Measurements from ENCODE around the gene ASTL.

Gene ASTL

DNA sequence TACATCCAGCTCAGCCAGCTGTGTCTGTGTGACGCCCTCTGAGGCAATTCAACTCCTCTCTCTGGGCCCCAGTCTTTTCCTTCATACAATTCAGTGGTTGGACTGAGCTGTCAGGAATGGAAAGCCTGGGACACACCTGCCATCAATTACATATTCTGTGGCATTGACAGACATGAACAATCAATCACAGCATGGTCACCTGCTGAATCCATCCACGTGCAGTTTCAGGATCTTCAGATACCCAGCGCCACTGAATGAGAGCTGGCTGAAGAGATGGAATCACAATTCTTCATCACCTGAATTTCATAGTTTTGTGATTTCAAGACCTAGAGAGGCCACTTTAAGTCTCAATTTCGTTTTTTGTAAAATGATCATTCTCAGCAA, 27.1 kb downstream of the ASTL start:
- DNase-seq = no peak

- no peak for DNase-seq
These were observed 27.6 kb downstream of the ASTL start for GRCh38 chr2:96110621-96111256.

DNA sequence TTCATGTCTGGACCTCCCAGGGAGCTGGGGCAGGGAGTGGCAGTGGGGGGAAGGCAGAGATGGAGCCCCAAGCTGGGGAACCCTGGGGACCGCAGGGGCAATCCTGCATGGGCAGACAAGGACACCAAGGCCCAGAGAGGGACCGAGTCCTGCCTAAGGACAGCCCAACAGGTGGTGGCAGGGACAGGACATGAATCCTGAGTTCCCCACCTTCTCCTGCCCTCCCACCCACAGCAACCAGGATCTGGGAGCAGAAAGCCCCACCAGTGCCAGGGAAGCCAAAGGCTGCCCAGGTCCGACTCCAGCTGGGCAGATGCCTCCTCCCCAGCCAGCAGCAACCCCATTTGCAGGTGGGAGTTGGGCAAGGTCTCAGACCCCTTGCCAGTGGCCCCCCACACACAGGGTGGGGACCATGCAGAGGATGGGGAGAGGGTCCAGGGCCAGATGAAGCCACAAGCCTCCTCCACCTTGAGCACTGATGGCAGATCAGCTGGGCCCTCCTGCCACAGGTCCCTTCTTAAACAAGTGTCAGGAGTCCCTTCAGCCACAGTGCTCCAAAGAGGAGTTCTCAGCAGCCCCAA, 28.3 kb downstream of the ASTL start:
- no peak for DNase-seq

GRCh38 chr2:96109361-96109680, 29.0 kb downstream of the ASTL start:
- DNase-seq = no peak

DNA sequence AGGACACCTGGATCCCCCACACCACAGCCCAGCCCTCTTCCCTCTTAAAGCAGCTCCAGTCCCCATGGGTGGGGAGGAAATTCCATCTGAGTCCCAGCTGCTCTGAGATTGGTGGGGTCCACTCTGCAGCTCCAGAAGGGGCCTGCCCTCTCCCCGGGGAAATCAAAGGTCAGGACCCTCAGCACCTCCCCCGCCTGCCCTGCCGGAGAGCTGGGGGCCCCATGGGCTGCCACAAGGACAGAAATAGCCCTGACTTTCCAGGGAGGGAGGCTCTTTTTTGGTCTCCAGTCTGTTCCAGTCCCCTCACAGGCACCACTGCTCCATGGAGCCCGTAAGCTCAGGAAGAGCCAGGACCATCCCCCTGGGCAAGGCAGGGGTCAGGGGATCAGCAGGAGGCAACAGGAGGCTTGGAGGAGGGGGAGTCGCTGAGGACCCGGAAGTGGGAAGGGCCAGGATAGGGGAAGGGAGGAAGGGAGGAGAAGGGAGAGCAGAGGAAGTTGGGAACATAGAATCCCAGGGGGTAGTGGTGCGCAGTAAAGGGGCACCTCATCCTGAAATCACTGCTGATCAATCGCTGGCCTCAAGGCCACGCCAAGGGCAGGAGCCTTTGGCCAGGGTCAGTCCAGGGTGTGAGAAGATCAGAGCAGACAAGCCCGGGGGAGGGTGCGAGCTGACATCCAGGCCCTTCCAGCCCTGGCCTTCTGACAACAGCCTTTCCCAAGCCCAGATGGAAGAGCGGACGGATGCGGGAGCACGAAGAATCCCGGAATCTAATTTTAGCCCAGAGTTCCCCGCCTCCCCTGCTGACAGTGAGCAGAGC, 29.6 kb downstream of the ASTL start:
- DNase-seq = no peak

- no peak for DNase-seq
These were observed 30.2 kb downstream of the ASTL start for GRCh38 chr2:96108151-96108540.

GRCh38 chr2:96107708-96108065, 30.6 kb downstream of the ASTL start:
- DNase-seq = no peak

DNA sequence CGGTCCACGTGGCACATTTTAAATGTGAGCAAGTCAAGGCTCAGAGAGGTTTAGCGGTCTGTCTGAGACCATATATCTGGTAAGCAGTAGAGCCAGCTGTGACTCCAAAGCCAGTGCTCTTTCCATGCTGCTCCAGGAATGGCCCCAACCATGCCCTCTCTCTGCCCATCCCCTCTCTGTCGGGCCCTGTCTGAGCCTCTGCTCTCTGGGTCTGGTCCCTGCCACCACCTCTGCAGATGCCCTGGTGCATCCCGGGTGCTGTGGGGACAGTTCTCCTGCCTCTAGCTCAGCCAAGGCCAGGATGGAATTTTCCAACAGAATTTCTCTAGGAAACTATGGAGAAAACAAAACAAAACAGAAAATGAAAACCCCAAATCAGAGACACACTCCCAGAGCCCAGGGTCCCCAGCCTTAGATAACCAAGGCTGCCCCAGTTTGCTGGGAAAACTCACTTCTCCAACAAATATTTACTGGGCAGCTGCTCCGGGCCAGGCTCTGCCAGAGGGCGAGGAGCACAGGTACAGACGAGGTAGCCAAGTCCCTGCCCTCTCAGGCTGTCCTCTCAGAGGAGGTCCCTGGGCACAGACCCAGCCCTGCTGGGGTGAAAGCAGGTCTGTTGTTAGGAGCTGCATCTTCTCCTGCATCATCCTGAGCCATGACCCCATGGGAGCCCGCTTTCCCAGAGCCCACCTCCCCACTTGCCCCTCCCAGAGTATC, 31.2 kb downstream of the ASTL start:
- no peak for DNase-seq

- no peak for DNase-seq
These were observed 32.1 kb downstream of the ASTL start for GRCh38 chr2:96105994-96106715.

GRCh38 chr2:96105152-96105915, 33.0 kb downstream of the ASTL start:
- no peak for DNase-seq

- DNase-seq = no peak
These were observed 33.8 kb downstream of the ASTL start for GRCh38 chr2:96104487-96104861.

DNA sequence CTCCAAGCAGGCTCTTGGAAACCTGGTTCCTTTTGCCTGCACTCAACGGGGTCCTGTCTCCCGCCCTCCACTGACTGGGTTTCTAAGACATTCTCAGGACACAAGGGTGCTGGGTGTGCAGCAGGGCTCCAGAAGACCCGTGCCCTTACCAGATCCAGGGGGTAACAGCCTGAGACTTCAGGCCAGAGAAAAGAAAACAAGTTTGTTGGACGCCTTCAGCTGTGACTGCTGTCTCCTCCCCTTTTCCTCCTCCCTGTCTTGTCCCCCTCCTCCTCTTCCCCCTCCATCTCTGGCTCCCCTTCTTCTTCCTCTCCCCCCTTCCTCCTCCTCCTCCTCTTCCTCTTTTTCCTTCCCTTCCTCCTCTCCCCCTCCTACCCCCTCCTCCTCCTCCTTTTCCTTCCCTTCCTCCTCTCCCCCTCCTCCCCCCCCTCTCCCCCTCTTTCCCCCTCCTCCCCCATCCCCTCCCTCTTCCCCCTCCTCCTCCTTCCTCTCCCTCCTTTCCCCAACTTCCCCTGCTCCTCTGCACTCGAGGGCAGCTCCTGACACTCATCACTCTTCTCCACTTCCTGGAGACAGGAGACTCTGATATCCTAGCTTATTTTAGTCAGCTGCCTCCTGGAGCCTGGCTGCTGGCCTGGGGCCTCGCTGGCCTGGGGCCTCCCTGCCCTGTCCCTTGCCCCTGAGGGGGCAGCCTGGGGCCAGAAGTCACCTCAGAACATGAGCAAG, 34.4 kb downstream of the ASTL start:
- DNase-seq = no peak

GRCh38 chr2:96103187-96103601, 35.1 kb downstream of the ASTL start:
- no peak for DNase-seq

DNA sequence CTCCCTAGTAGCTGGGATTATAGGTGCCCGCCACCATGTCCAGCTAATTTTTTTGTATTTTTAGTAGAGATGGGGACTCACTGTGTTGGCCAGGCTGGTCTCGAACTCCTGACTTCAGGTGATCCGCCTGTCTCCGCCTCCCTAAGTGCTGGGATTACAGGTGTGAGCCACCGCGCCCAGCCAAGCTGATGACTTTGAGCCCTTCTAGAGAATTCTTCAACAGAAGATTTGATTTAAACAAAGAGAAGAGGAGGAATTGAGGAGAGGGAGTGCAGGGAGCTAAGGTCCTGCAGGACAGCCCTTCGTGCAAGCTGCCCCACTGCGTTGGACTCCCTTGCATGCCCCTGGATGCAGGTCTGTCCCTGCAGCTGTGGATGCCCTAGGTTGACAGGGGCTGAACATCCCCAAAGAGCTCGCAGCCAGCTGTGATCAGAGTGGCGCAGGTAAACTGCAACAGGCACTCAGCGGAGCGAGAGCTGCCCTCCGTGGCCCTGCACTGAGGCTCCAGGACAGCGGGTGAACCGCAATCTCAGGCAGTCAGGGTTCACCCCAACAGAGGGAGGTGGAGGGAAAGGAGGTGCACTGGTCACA, 35.6 kb downstream of the ASTL start:
- no peak for DNase-seq

DNA sequence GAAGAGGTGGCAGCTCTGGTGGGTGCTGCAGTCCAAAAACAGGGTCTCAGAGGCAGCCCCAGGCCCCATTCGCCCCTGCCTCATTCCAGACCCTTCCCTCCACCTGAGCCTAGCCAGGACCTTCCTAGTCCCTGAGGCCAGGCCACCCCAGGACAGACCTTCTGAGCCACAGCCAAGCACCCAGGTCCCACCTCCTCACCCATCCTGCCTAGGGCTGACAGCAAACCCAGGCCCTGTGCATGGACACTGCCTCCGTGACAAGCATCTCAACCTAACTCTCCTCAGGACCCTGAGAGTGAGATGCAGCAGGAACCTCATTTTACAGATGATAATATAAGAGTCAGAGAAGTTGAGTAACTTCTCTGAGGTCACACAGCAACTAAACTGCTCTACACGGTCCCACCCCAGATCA, 37.4 kb downstream of the ASTL start:
- DNase-seq = no peak

DNA sequence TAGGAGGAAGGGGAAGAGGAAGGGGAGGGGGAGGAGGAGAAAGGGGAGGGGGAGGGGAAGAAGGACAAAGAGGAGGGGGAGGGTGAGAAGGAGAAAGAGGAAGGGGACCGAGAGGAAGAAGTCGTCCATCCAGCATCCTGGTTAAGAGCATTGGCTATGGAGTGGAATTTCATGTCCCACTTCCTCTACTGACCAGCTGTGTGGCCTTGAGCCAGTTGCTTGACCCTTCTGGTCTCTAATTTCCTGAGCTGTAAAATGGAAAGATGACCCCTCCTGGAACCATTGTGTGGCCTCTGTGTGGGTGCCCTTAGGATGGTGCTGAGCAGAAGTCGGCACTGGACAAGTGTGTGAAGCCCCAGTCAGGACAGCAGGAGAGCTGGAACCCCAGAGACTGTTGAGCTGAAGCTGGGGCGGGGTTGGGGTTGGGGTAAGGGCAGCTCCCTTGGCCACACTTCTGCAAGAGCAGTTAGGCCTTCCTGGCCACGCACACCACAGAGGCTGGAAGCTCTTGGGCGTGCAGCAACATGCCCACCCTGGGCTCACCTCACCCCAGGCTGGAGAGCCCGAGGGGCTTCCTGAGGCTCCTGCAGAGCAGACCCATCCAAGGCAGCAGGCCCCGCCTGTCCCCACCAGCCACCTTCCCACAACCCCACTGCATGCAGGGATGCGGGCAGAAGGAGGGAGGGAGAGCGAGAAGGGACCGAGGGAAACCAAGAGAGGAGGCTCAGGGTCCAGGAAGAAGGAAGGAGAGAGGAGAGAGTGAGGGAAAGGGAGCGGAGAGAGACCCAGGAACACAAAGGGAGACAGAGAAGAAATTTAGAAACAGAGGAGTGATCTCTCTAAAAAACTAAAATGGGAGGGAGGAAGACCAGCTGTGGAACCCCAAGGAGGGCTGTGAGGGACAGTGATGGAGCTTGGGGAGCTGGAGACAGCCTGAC, 38.2 kb downstream of the ASTL start:
- DNase-seq = no peak

DNA sequence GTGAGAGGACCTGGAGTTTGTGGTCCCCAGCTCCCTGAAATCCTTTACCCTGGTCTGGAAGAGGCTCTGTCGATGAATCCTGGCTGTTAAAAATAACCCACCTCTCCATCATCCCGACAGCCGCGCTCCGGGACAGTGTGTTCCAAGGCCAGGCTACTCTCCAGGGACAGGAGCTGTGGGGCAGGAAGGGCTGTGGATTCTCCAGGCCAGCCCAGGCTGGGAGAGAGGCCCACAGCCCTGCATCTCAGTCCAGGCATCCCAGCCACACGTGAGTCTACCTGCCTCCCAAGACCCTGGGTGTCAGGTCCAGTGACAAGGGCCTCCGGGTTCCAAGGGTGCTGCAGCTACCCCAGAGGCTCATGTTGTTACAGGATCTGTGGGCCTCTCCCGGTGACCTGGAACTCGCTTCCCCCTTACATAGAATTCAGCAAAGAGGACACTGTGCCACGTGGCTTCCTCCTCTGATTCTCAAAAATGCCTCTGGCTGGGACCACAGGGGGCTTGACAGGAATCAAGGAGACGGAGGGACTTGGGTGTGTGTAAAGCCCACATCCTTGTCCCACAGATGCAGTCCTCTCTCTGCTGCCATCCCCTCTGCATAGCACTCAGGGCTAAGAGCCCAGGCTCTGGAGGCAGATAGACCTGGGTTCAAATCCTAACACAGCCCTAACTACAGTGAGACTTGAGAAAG, 39.3 kb downstream of the ASTL start:
- no peak for DNase-seq

DNA sequence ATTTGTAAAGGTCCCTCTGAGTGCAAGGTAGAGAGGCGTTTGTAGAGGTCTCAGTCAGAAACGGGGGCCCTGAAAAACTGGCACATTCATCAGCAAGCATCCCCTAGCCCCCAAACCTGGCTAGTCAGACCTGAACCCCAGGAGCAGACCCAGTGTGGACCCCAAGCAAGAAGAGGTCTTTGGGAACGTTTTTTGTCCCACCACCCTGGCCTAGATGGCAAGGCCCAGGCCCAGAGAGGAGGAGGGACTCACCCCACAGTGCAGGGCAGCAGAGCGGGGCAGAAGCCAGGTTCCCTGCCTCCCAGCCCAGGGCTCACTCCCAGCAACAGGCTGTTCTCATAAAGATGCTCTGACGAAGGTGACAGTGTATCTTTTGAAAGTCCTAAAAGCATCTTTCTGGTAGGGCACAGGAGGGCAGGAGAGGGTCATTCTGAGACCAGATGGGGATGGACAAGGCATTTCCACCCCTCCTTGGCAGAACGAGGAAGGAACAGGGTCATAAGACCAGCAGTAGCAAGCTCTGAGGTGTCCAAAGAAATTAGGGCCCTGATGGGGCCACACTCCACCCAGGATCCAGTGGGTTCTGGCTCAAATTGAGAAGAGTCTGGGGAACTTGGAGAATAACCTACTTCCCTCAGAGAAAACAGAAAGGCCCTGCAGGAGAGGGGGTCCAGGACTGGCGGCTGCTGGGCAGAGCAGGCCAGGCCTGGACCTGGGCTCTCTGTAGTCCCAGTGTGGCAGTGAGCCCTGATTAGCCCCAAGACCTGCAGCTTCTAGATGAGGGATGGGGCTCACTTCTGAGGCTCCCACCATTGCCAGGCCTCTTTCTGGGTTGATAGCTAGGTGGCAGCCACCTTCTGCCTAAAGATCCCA, 40.1 kb downstream of the ASTL start:
- no peak for DNase-seq
